LNCAP (cell line): Measurements from ENCODE around the gene KANSL3.

Experiments
- TF ChIP-seq, protein P1 (sequence below): fragments of 450-650 bp; IDR thresholded peaks from 2 replicates; pipeline ENCODE4 v1.5.1; 2017; ENCODE audit warnings: mild to moderate bottlenecking

KANSL3 gene

DNA sequence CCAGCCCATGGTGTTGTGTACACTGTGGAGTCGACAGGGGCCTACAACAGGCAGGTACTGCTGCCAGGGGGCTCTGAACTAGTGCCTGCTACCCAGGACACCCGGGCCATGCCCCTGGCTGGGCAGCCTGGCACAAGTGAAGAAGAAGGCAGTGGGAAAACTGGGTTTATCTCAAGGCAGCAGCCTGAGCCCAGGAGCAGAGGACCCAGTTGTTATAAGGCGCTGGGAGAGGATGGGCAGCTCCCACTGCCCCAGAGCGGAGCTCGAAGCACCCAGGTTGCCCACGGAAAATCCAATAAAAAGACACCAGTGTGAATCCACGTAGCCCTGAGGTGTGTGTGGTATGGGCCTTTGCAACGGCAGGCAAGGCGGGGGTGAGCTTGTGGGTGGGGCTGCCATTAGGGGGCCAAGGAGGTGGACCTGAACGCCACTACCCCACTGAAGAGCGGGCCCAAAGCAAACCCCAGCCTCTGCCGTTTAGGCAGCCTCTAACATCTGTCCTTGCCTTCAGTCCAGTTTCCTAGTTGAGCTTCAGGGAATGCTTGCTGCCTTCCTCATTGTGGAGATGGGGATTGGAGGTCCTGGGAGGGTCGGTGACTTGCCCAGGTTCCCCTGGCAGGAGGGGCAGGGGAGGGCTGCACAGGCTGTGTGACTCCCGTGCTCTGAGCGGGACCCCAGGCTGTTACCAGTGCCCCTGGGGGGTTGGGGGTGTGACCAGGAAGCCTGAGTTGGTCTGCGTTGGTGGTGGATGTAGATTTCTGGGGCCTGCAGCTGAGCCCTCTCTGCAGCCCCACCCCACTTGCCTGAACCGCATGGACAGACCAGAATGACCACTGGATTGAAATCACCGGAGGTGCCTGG is 85.6 kb downstream of the KANSL3 start:
- TF ChIP-seq, protein P1, sequence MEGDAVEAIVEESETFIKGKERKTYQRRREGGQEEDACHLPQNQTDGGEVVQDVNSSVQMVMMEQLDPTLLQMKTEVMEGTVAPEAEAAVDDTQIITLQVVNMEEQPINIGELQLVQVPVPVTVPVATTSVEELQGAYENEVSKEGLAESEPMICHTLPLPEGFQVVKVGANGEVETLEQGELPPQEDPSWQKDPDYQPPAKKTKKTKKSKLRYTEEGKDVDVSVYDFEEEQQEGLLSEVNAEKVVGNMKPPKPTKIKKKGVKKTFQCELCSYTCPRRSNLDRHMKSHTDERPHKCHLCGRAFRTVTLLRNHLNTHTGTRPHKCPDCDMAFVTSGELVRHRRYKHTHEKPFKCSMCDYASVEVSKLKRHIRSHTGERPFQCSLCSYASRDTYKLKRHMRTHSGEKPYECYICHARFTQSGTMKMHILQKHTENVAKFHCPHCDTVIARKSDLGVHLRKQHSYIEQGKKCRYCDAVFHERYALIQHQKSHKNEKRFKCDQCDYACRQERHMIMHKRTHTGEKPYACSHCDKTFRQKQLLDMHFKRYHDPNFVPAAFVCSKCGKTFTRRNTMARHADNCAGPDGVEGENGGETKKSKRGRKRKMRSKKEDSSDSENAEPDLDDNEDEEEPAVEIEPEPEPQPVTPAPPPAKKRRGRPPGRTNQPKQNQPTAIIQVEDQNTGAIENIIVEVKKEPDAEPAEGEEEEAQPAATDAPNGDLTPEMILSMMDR: no peak

GRCh38 chr2:96551605-96552314 is 86.4 kb downstream of the KANSL3 start:
- TF ChIP-seq, protein P1: no peak

GRCh38 chr2:96550787-96551604 is 87.1 kb downstream of the KANSL3 start:
- TF ChIP-seq, protein P1: no peak

- TF ChIP-seq, protein P1: peak; percentile 92
These were observed 87.9 kb downstream of the KANSL3 start for GRCh38 chr2:96549967-96550786.

GRCh38 chr2:96549466-96549785 is 88.7 kb downstream of the KANSL3 start:
- TF ChIP-seq, protein P1: no peak

DNA sequence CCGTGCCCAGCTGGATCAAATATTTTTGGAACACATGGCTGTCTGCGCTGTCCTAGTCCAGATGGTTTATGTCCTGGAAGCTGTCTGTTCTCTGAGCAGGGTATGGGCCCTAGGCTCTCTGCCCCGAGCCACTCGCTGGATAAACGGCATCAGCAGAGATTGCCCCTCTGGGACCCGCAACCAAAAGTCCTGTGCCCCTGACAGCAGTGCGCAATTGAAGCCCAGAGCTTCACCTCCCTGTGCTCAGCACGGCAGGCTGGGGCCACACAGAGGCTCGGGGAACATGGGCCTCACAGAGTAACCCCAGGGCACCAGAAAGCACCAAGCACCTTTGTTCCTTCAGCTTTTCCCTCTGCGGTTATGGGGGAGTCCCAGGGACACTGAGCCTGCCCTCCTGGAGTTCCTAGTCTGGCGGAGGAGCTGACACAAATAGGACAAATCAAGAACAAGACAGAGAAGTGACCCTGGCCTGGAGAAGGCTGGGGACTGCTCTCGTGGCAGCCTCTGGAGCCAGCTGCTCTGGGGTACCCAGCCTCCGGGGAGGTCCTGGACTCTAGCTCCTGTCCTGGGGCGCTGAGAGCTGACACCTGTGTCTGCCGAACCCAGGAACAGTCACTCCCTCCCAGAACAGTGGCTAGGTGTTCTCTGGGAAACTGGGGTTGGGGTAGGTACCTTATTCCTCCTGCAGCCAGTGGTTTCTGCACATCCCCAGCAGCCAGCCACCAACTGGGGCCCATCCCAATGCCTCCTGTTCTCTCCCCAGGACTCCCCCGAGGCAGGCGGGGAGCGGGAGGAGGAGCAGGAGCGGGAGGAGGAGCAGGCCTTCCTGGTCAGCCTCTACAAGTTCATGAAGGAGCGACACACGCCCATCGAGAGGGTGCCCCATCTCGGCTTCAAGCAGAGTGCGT is 89.3 kb downstream of the KANSL3 start:
- TF ChIP-seq, protein P1: no peak
